H9 (cell line): ENCODE results near the gene KIF18B. TPM values are rescaled to one million over a fixed set of nuclear protein-coding genes. Genes with fewer than 3 reads are reported as not detected.

Source experiments
- DNase-seq: peaks from one replicate; pipeline ENCODE4 v3.0.0-alpha.2; 2017
- H2AFZ ChIP-seq: one replicate; pipeline ENCODE4 v1.6.1; 2013; ENCODE audit warnings: mild to moderate bottlenecking, low read length, control low read depth, moderate library complexity
- H2AK5ac ChIP-seq: 2 replicates; pipeline ENCODE4 v1.6.1; 2013; ENCODE audit warnings: low read length, control low read depth, mixed read lengths; ENCODE audit not compliant: insufficient read length
- H2BK120ac ChIP-seq: one replicate; pipeline ENCODE4 v1.6.1; 2013; ENCODE audit warnings: low read depth, mild to moderate bottlenecking, low read length, control low read depth, inconsistent platforms; ENCODE audit not compliant: poor library complexity, severe bottlenecking
- H2BK12ac ChIP-seq: 2 replicates; pipeline ENCODE4 v1.6.1; 2013; ENCODE audit warnings: low read length, control low read depth, mixed read lengths, low read depth; ENCODE audit not compliant: insufficient read length
- H2BK15ac ChIP-seq: 2 replicates; pipeline ENCODE4 v1.6.1; 2013; ENCODE audit warnings: low read depth, low read length, control low read depth
- H2BK20ac ChIP-seq: one replicate; pipeline ENCODE4 v1.6.1; 2013; ENCODE audit warnings: low read depth, mild to moderate bottlenecking, low read length, control low read depth, inconsistent platforms; ENCODE audit not compliant: poor library complexity, severe bottlenecking
- H2BK5ac ChIP-seq: 2 replicates; pipeline ENCODE4 v1.6.1; 2013; ENCODE audit warnings: low read length, control low read depth, mixed read lengths; ENCODE audit not compliant: insufficient read length
- H3K14ac ChIP-seq: 2 replicates; pipeline ENCODE4 v1.6.1; 2013; ENCODE audit warnings: low read length, control low read depth; ENCODE audit not compliant: insufficient read depth
- H3K18ac ChIP-seq: 2 replicates; pipeline ENCODE4 v1.6.1; 2013; ENCODE audit warnings: low read depth, mild to moderate bottlenecking, mixed read lengths, low read length, control low read depth; ENCODE audit not compliant: insufficient read length
- H3K23ac ChIP-seq: 2 replicates; pipeline ENCODE4 v1.6.1; 2013; ENCODE audit warnings: low read length, control low read depth, mixed read lengths, low read depth; ENCODE audit not compliant: insufficient read length
- H3K23me2 ChIP-seq: 2 replicates; pipeline ENCODE4 v1.6.1; 2013; ENCODE audit warnings: low read depth, mild to moderate bottlenecking, mixed read lengths, low read length, control low read depth; ENCODE audit not compliant: insufficient read length, poor library complexity, severe bottlenecking
- H3K27ac ChIP-seq: 2 replicates; pipeline ENCODE4 v1.5.1; 2013; ENCODE audit warnings: low read length, control low read depth, mixed read lengths, low read depth; ENCODE audit not compliant: insufficient read length
- H3K27me3 ChIP-seq: 2 replicates; pipeline ENCODE4 v1.6.1; 2013; ENCODE audit warnings: low read length, control low read depth, inconsistent platforms; ENCODE audit not compliant: insufficient read depth
- H3K4ac ChIP-seq: 2 replicates; pipeline ENCODE4 v1.6.1; 2013; ENCODE audit warnings: low read depth, mild to moderate bottlenecking, control low read depth, inconsistent platforms, low read length, moderate library complexity
- H3K4me1 ChIP-seq: 2 replicates; pipeline ENCODE4 v1.6.1; 2013; ENCODE audit warnings: low read length, control low read depth, inconsistent platforms; ENCODE audit not compliant: insufficient read depth
- H3K4me2 ChIP-seq: 2 replicates; pipeline ENCODE4 v1.6.1; 2013; ENCODE audit warnings: low read length, control low read depth, mixed read lengths; ENCODE audit not compliant: insufficient read length, insufficient read depth
- H3K56ac ChIP-seq: 2 replicates; pipeline ENCODE4 v1.6.1; 2013; ENCODE audit warnings: low read depth, mild to moderate bottlenecking, mixed read lengths, low read length, control low read depth; ENCODE audit not compliant: insufficient read length
- H3K79me1 ChIP-seq: 2 replicates; pipeline ENCODE4 v1.6.1; 2013; ENCODE audit warnings: low read depth, mild to moderate bottlenecking, moderate library complexity, low read length, control low read depth, inconsistent platforms; ENCODE audit not compliant: insufficient read depth, poor library complexity, severe bottlenecking
- H3K79me2 ChIP-seq: 2 replicates; pipeline ENCODE4 v1.6.1; 2013; ENCODE audit warnings: low read length, control low read depth, inconsistent platforms; ENCODE audit not compliant: insufficient read depth
- H3K9ac ChIP-seq: 2 replicates; pipeline ENCODE4 v1.6.1; 2013; ENCODE audit warnings: low read length, control low read depth, mixed read lengths; ENCODE audit not compliant: insufficient read length; ENCODE audit errors: extremely low read depth
- H3K9me3 ChIP-seq: one replicate; pipeline ENCODE4 v1.6.1; 2013; ENCODE audit warnings: low read depth, low read length, inconsistent platforms; ENCODE audit not compliant: control insufficient read depth
- H3T11ph ChIP-seq: one replicate; pipeline ENCODE4 v1.6.1; 2013; ENCODE audit warnings: mild to moderate bottlenecking, low read length, control low read depth, inconsistent platforms
- H4K20me1 ChIP-seq: one replicate; pipeline ENCODE4 v1.6.1; 2013; ENCODE audit not compliant: control insufficient read depth, insufficient read length, insufficient read depth
- H4K5ac ChIP-seq: 2 replicates; pipeline ENCODE4 v1.6.1; 2013; ENCODE audit warnings: low read depth, mild to moderate bottlenecking, mixed read lengths, low read length, control low read depth; ENCODE audit not compliant: insufficient read length
- H4K8ac ChIP-seq: replicated peaks from 2 replicates; pipeline ENCODE4 v1.6.1; 2013; ENCODE audit warnings: low read length, control low read depth, mixed read lengths, low read depth; ENCODE audit not compliant: insufficient read length
- H4K91ac ChIP-seq: 2 replicates; pipeline ENCODE4 v1.6.1; 2013; ENCODE audit warnings: low read depth, mild to moderate bottlenecking, moderate library complexity, mixed read lengths, low read length, control low read depth; ENCODE audit not compliant: insufficient read length
- H3K27ac Mint-ChIP-seq, 3 experiments: 2 replicates in 2 of 3; 3 replicates in 1 of 3; pipeline ENCODE4 v1.8.0; 2020 to 2021; ENCODE audit warnings: mixed read lengths in 3 of 3, mild to moderate bottlenecking in 1 of 3, moderate library complexity in 1 of 3
- H3K27me3 Mint-ChIP-seq: 2 replicates; pipeline ENCODE4 v1.8.0; 2021; ENCODE audit warnings: low read depth, mild to moderate bottlenecking, moderate library complexity, mixed read lengths
- H3K36me3 Mint-ChIP-seq, 3 experiments: 2 replicates in 2 of 3; 3 replicates in 1 of 3; pipeline ENCODE4 v1.8.0; 2020 to 2021; ENCODE audit warnings: low read depth in 3 of 3, mixed read lengths in 3 of 3; ENCODE audit not compliant: insufficient read depth in 1 of 3
- H3K4me1 Mint-ChIP-seq, 2 experiments: 2 replicates each; pipeline ENCODE4 v1.8.0; 2020; ENCODE audit warnings: mixed read lengths in 2 of 2
- H3K4me3 Mint-ChIP-seq, 2 experiments: 2 replicates in 1 of 2; 3 replicates in 1 of 2; pipeline ENCODE4 v1.8.0; 2020 to 2021; ENCODE audit warnings: mild to moderate bottlenecking in 2 of 2, mixed read lengths in 2 of 2, moderate library complexity in 1 of 2
- H3K9me3 Mint-ChIP-seq, 2 experiments: 2 replicates in 1 of 2; 3 replicates in 1 of 2; pipeline ENCODE4 v1.8.0; 2020; ENCODE audit warnings: mild to moderate bottlenecking in 2 of 2, mixed read lengths in 2 of 2, moderate library complexity in 1 of 2
- CTCF ChIP-seq: fragments of 200-600 bp; sonication (generic); conservative IDR thresholded peaks from 3 replicates; pipeline ENCODE4 v1.8.0; 2021; ENCODE audit warnings: antibody characterized with exemption, mild to moderate bottlenecking
- WGBS: extraction: QIAGEN DNeasy Blood & Tissue Kit; methylation state at CpG from one replicate; pipeline ENCODE4 v1.1.7; 2013; ENCODE audit warnings: missing lambda C conversion rate, low lambda C conversion rate, mixed read lengths; ENCODE audit not compliant: insufficient read length; ENCODE audit errors: extremely low coverage; 5-methylcytosine and 5-hydroxymethylcytosine counted together
- total RNA-seq: library from RNA; stranded (reverse); gene quantifications from 2 replicates; pipeline ENCODE4 v1.2.1, GENCODE V29; 2021

The KIF18B gene
- total RNA-seq, 1 experiment from 2014 or later: 51.8 TPM

- H2BK20ac ChIP-seq: no peak overlapping the region
- DNase-seq: peak; percentile 25
These were observed 13.5 kb downstream of the KIF18B start for GRCh38 chr17:44933824-44934744.

More at GRCh38 chr17:44933824-44934744, 13.5 kb downstream of the KIF18B start:
- Histone ChIP-seq H3K4ac (no peak overlapping the region), H3K27me3 (no peaks in the 10 kb centered on the region), H4K8ac (no peak overlapping the region), H3K79me1 (no peaks in the 10 kb centered on the region), H3K4me2 (no peak overlapping the region), H4K20me1 (no peaks in the 10 kb centered on the region), H4K91ac (no peak overlapping the region), H2BK15ac (no peak overlapping the region), H3K18ac (no peak overlapping the region), H3K9me3 (no peaks in the 10 kb centered on the region), H3K9ac (no peak overlapping the region), H3T11ph (no peak overlapping the region), H3K23ac (no peak overlapping the region), H2AFZ (no peak overlapping the region), H3K27ac (no peak overlapping the region), H3K23me2 (no peaks in the 10 kb centered on the region), H3K79me2 (no peaks in the 10 kb centered on the region), H2AK5ac (no peak overlapping the region), H3K4me1 (no peaks in the 10 kb centered on the region), H3K14ac (no peak overlapping the region), H2BK120ac (no peak overlapping the region), H3K56ac (no peak overlapping the region), H4K5ac (no peak overlapping the region), H2BK12ac (no peak overlapping the region), H2BK5ac (no peak overlapping the region)
- TF ChIP-seq CTCF: no peak
- no CpG with 5 or more reads among the region's 34 CpGs for WGBS
- no peak overlapping the region for H3K4me3 Mint-ChIP-seq
- H3K27me3 Mint-ChIP-seq: no peaks in the 10 kb centered on the region
- H3K9me3 Mint-ChIP-seq: no peaks in the 10 kb centered on the region
- H3K4me1 Mint-ChIP-seq: no peaks in the 10 kb centered on the region
- no peak overlapping the region; a peak in 1 of 7 replicates for H3K27ac Mint-ChIP-seq
- peaks cover 42 to 77% (median 76%) of the 10 kb centered on the region in 3 experiments for H3K36me3 Mint-ChIP-seq
